ENCODE results near the gene UPK3BL2.
"Not testable (repeated sequence)": the region's sequence is repeated elsewhere in the genome, so short reads cannot be mapped to it uniquely, and the experiment has no call there.

- not testable (repeated sequence) for TF ChIP-seq CTCF (IDR thresholded peaks at IDR 0.05; ENCODE audit: low read length); EZH2 (IDR thresholded peaks at IDR 0.05; ENCODE audit: borderline replicate concordance, low read length)
Observed at GRCh38 chr7:102510575-102510974, 32.9 kb downstream of the UPK3BL2 start.

Measured in OCI-LY1 (cell line).